ENCODE measurements around the gene IFIT1B. TPM values are rescaled to one million over a fixed set of nuclear protein-coding genes. Genes with fewer than 3 reads are reported as not detected.

The IFIT1B gene
- total and polyA plus RNA-seq, 12 donors, result 0.21 TPM; not detected in 11

- intact Hi-C loops (cut with DNase I), result no loop called here
- Histone ChIP-seq H3K27ac (peak overlapping the region; percentile 51 to 96 (median 81)), H3K27me3 (no peaks in the 10 kb centered on the region), H3K4me1 (peaks cover under 1 to 96% (median 76%) of the 10 kb centered on the region in 9 donors), H3K4me3 (peak overlapping the region in 9 of 10 donors; percentile 30 to 67 (median 54)), H3K36me3 (peaks cover 0 to 7% (median 0%) of the 10 kb centered on the region in 9 donors), H3K9me3 (no peaks in the 10 kb centered on the region)
- peak in 7 of 8 donors; percentile 58 to 73 (median 63) for ATAC-seq
- DNase-seq, result peak in 1 of 2 donors; percentile 53
- TF ChIP-seq, protein P1, sequence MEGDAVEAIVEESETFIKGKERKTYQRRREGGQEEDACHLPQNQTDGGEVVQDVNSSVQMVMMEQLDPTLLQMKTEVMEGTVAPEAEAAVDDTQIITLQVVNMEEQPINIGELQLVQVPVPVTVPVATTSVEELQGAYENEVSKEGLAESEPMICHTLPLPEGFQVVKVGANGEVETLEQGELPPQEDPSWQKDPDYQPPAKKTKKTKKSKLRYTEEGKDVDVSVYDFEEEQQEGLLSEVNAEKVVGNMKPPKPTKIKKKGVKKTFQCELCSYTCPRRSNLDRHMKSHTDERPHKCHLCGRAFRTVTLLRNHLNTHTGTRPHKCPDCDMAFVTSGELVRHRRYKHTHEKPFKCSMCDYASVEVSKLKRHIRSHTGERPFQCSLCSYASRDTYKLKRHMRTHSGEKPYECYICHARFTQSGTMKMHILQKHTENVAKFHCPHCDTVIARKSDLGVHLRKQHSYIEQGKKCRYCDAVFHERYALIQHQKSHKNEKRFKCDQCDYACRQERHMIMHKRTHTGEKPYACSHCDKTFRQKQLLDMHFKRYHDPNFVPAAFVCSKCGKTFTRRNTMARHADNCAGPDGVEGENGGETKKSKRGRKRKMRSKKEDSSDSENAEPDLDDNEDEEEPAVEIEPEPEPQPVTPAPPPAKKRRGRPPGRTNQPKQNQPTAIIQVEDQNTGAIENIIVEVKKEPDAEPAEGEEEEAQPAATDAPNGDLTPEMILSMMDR (IDR thresholded peaks at IDR 0.05), result no peak
- 17 to 19% methylated on average over 5 of the region's 5 CpGs for WGBS, 2 donors
Measured at GRCh38 chr10:89332123-89332633, 45.7 kb upstream of the IFIT1B start.

DNA sequence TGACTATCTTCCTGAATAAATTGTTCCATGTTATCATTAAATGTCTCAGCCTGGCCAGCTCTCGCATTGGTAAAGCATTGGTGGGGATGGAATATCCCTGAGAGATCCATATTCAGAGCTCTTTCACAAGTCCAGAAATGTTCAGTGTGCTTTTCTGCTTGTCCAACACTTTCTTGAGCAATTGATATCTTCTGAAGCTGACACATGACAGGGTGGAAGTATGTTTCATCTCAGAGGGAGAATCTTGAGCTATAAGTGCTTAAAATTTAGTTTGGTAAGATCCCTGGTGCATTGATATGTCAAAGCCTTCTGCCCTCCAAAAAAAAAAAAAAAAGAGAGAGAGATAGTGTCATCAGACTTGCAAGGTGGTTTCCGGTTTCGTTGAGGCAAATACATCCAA, 42.6 kb upstream of the IFIT1B start:
- intact Hi-C loops (cut with DNase I), result no loop called here
- 94 to 98% methylated on average over 3 of the region's 3 CpGs for WGBS, 2 donors
- DNase-seq, result no peak

DNA sequence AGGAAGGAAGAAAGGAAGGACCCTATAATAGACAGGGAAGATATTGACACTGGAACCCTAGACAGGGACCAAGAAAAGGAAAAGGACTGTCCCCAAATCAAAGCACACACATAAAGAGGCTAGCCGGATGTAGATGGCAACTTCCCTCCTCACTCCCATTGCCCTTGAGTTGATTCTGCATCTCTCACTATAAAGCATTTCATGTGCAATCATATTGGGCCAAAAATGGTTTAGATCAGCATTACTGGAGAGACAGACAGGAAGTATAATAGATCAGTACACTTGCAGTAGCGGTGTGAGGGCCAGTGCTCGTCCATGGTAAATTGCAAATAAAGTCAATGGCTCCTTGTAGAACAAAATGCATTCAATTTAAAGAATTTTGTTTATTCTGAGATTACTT, 41.6 kb upstream of the IFIT1B start:
- H3K4me1 ChIP-seq, result peaks cover 0 to 71% (median 45%) of the 10 kb centered on the region in 9 donors
- DNase-seq (no peak), ATAC-seq (no peak)
- TF ChIP-seq, protein P1 (IDR thresholded peaks at IDR 0.05), result no peak
- H3K36me3 ChIP-seq, result peaks cover 0 to 47% (median 30%) of the 10 kb centered on the region in 9 donors
- no peak overlapping the region for H3K4me3 ChIP-seq
- peak overlapping the region in 1 of 10 donors; percentile 1 for H3K27ac ChIP-seq
- no peaks in the 10 kb centered on the region for H3K9me3 ChIP-seq
- 79 to 81% methylated on average over 3 of the region's 3 CpGs for WGBS, 2 donors
- H3K27me3 ChIP-seq, result no peaks in the 10 kb centered on the region
- intact Hi-C loops (cut with DNase I), result no loop called here

More for the DNA sequence above, 42.6 kb upstream of the IFIT1B start:
- TF ChIP-seq, protein P1 (IDR thresholded peaks at IDR 0.05), result no peak
- peaks cover 0 to 37% (median 27%) of the 10 kb centered on the region in 9 donors for H3K36me3 ChIP-seq
- peaks cover 0 to 77% (median 53%) of the 10 kb centered on the region in 9 donors for H3K4me1 ChIP-seq
- no peaks in the 10 kb centered on the region for H3K27me3 ChIP-seq
- H3K27ac ChIP-seq, result peak overlapping the region in 4 of 10 donors; percentile 1 to 96 (median 43)
- no peaks in the 10 kb centered on the region for H3K9me3 ChIP-seq
- peak overlapping the region in 3 of 10 donors; percentile 6 to 67 (median 60) for H3K4me3 ChIP-seq
- ATAC-seq, result no peak

- peak in 2 of 8 donors; percentile 16 to 32 for ATAC-seq
- peaks cover 0 to 73% (median 42%) of the 10 kb centered on the region in 9 donors for H3K4me1 ChIP-seq
- intact Hi-C loops (cut with DNase I), result no loop called here
Measured at GRCh38 chr10:89337484-89337883, 40.4 kb upstream of the IFIT1B start.

More at GRCh38 chr10:89337484-89337883, 40.4 kb upstream of the IFIT1B start:
- Histone ChIP-seq H3K27me3 (no peaks in the 10 kb centered on the region), H3K36me3 (peaks cover 0 to 54% (median 30%) of the 10 kb centered on the region in 9 donors), H3K9me3 (no peaks in the 10 kb centered on the region), H3K27ac (peak overlapping the region in 2 of 10 donors; percentile 12 to 15), H3K4me3 (no peak overlapping the region)
- no peak for DNase-seq
- TF ChIP-seq, protein P1 (IDR thresholded peaks at IDR 0.05), result no peak
- 83% methylated on average over 6 of the region's 6 CpGs for WGBS, 2 donors
